Activated CD8-positive, alpha-beta T cell treated with anti-CD3 and anti-CD28 coated beads for 36 hours (primary cell): ENCODE results near the gene CST9L. TPM values are rescaled to one million over a fixed set of nuclear protein-coding genes. Genes with fewer than 3 reads are reported as not detected.

ENCODE experiments used
- ATAC-seq: fragments of 200-7000 bp; cut with Tn5 transposase; one replicate; pipeline ENCODE4 v1.10.0; 2021; ENCODE audit warnings: mild to moderate bottlenecking, moderate library complexity
- CTCF ChIA-PET: fragments of 350-600 bp; sonication (Branson Sonifier 250); formaldehyde crosslinking; loops from one replicate; lab custom pipeline; 2021; ENCODE audit warnings: antibody characterized with exemption; lab: Charles Lee
- POLR2A ChIA-PET: fragments of 350-600 bp; sonication (Branson Sonifier 250); formaldehyde crosslinking; loops from one replicate; lab custom pipeline; 2021; ENCODE audit warnings: antibody characterized with exemption; lab: Charles Lee
- DNase-seq: peaks from one replicate; pipeline ENCODE4 v3.0.0-alpha.2; 2020
- H3K27ac Mint-ChIP-seq: one replicate; pipeline ENCODE4 v1.8.0; 2021; ENCODE audit warnings: mild to moderate bottlenecking, mixed read lengths
- H3K27me3 Mint-ChIP-seq: one replicate; pipeline ENCODE4 v1.8.0; 2021; ENCODE audit warnings: mixed read lengths
- H3K36me3 Mint-ChIP-seq: one replicate; pipeline ENCODE4 v1.8.0; 2021; ENCODE audit warnings: low read depth, mixed read lengths
- H3K4me1 Mint-ChIP-seq: one replicate; pipeline ENCODE4 v1.8.0; 2021; ENCODE audit warnings: low read depth, mixed read lengths
- H3K4me3 Mint-ChIP-seq: one replicate; pipeline ENCODE4 v1.8.0; 2021; ENCODE audit warnings: mild to moderate bottlenecking, moderate library complexity, mixed read lengths
- H3K9me3 Mint-ChIP-seq: one replicate; pipeline ENCODE4 v1.8.0; 2021; ENCODE audit warnings: mixed read lengths
- intact Hi-C: fragments of 100-400 bp; cut with micrococcal nuclease; formaldehyde crosslinking; loops from one replicate; pipeline ENCODE4 v1.10.0; 2022
- total RNA-seq, 2 experiments: library from RNA; stranded (reverse); gene quantifications; one replicate each; pipeline ENCODE4 v1.2.3, GENCODE V29; 2021
- TF ChIP-seq, protein P1 (sequence below): fragments of 200-600 bp; IDR thresholded peaks from one replicate; pipeline ENCODE4 v1.8.0; 2022; ENCODE audit warnings: antibody characterized with exemption, mild to moderate bottlenecking

The CST9L gene
- total RNA-seq, 2 experiments from 2014 or later = not detected

DNA sequence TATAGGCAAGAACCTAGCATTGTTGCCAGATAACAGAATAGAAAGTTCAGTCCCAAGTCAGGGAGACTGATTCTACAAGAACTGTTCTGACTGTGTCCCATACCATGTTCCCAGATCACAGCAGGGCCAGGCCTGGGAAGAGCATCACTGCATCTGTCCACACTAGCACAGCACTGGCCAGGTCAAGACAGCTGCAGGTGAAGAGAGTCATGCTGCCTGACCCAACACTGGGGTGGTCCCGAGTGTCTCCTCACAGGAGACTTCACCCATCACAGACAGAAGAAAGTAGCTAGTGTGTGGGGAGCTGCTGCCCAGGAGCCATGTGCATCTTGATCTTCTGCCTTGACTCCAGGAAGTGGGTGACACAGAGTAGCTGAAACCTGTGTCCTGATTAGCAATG is 1.3 kb upstream of the CST9L start:
- H3K9me3 Mint-ChIP-seq = no peaks in the 10 kb centered on the region
- no peak for ATAC-seq
- no peak for DNase-seq
- no peaks in the 10 kb centered on the region for H3K36me3 Mint-ChIP-seq
- H3K27me3 Mint-ChIP-seq = peaks cover 1% of the 10 kb centered on the region
- no peak overlapping the region for H3K4me3 Mint-ChIP-seq
- POLR2A ChIA-PET = no interaction called here
- H3K27ac Mint-ChIP-seq = no peak overlapping the region
- intact Hi-C loops = no loop called here
- CTCF ChIA-PET = no interaction called here
- TF ChIP-seq, protein P1, sequence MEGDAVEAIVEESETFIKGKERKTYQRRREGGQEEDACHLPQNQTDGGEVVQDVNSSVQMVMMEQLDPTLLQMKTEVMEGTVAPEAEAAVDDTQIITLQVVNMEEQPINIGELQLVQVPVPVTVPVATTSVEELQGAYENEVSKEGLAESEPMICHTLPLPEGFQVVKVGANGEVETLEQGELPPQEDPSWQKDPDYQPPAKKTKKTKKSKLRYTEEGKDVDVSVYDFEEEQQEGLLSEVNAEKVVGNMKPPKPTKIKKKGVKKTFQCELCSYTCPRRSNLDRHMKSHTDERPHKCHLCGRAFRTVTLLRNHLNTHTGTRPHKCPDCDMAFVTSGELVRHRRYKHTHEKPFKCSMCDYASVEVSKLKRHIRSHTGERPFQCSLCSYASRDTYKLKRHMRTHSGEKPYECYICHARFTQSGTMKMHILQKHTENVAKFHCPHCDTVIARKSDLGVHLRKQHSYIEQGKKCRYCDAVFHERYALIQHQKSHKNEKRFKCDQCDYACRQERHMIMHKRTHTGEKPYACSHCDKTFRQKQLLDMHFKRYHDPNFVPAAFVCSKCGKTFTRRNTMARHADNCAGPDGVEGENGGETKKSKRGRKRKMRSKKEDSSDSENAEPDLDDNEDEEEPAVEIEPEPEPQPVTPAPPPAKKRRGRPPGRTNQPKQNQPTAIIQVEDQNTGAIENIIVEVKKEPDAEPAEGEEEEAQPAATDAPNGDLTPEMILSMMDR = no peak
- no peaks in the 10 kb centered on the region for H3K4me1 Mint-ChIP-seq

DNA sequence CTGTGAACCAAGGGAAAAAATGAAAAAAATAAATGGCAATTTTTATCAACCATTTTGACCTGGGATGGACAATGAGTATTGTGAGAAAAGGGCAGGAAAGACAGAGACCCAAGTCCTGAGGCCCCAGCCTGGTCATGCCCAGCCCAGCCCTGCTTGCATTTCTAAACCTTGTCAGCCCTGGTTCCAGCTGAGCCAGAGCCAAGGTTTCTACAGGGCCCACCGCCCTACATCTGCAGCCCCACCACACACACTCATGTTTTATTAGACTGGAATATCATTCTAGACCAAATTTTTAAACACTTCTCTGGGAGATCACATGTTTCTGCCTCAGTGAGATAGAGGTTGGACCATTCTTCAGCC is 667 bp upstream of the CST9L start:
- Mint-ChIP-seq H3K27me3 (peaks cover 1% of the 10 kb centered on the region), H3K4me3 (no peak overlapping the region), H3K36me3 (no peaks in the 10 kb centered on the region), H3K9me3 (no peaks in the 10 kb centered on the region), H3K27ac (no peak overlapping the region), H3K4me1 (no peaks in the 10 kb centered on the region)
- POLR2A ChIA-PET = no interaction called here
- TF ChIP-seq, protein P1 = no peak
- intact Hi-C loops = no loop called here
- CTCF ChIA-PET = no interaction called here
- DNase-seq (no peak), ATAC-seq (no peak)

DNA sequence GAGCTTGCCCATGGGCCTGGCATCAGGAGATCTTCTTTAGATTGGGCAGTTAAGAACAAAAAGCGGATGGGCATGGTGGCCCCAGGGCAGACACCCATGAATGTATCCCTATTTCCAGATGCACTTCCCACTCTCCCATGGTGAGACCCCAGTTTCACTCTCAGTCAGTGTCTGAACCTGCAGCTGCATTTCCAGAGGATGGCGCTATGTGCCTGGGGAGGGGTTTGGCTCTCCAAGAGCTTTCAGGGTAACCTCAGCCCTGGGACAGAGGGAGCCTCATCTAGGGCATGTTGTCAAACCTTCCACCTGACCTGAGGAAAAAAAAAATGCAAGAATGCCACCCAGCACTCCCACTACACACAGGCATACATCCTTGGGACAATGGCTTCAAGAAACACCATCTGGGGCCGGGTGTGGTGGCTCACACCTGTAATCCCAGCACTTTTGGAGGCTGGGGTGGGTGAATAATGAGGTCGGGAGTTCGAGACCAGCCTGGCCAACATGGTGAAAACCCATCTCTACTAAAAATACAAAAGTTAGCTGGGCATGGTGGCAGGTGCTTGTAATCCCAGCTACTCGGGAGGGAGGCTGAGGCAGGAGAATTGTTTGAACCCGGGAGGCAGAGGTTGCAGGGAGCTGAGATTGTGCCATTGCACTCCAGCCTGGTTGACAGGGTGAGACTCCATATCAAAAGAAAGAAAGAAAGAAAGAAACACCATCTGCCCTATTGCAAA is 1.9 kb downstream of the CST9L start:
- Mint-ChIP-seq H3K36me3 (no peaks in the 10 kb centered on the region), H3K27me3 (peaks cover 4% of the 10 kb centered on the region), H3K4me3 (no peak overlapping the region), H3K9me3 (peaks cover 3% of the 10 kb centered on the region), H3K4me1 (no peaks in the 10 kb centered on the region), H3K27ac (no peak overlapping the region)
- DNase-seq (no peak), ATAC-seq (no peak)
- intact Hi-C loops = no loop called here
- POLR2A ChIA-PET = no interaction called here
- CTCF ChIA-PET = interaction anchor here (1.0 kb wide), 1 partner anchor 40 kb away, joined by 3 read pairs; no protein-coding TSS in a partner anchor
- TF ChIP-seq, protein P1 = no peak

DNA sequence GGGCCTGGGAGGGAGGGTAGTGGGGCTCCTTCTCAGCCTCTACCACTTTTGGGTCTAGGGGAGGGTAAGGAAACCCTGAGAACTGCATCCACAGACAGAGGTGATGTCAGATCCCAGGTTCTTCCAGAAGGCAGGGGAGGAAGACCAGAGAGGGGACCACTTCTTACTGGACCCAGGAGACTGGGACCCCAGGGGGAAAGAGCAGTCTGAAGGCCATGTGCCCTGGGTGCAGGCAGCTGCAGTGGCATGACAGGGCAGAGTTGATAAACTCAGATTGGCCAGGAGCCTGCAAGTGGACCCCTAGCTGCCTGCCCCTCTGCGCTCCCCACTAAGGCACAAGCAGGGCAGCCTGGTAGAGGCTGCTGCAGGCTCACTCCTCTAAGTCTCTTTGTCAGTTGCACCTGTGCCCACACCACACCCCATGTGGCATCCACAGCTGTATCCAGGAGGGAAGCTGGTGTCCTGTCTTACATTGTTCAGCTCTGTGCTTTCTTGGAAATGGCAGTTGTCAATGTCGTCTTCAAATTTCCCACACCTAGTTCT is 2.7 kb downstream of the CST9L start:
- Mint-ChIP-seq H3K4me1 (no peaks in the 10 kb centered on the region), H3K36me3 (no peaks in the 10 kb centered on the region), H3K27ac (no peak overlapping the region), H3K4me3 (no peak overlapping the region), H3K27me3 (peaks cover 4% of the 10 kb centered on the region), H3K9me3 (peaks cover 3% of the 10 kb centered on the region)
- TF ChIP-seq, protein P1 = no peak
- DNase-seq (no peak), ATAC-seq (no peak)
- intact Hi-C loops = no loop called here
- ChIA-PET POLR2A (no interaction called here), CTCF (interaction anchor here (1.0 kb wide), 1 partner anchor 124 kb away, joined by 4 read pairs; no protein-coding TSS in a partner anchor)

DNA sequence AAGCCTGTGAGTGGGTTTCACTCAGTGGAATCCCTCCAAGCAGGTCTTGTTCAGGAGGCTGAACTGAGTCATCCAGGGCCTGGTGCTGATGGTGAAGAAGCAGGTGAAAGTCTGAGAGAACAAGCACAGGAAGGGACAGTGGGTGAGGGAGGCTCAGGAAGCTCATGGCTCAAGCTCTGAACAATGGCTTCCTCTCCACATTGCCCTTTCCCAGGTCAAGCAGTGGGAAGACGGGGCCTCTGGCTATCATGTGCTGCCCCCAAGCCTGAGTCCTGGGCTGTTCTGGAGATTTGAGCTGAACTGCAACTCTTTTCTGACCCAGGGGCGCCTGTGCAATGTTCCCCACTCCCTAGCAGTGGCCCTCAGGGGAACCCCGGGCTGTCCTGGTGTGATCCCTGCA is 3.4 kb downstream of the CST9L start:
- no peak overlapping the region for H3K4me3 Mint-ChIP-seq

More for the DNA sequence above, 3.4 kb downstream of the CST9L start:
- ChIA-PET POLR2A (no interaction called here), CTCF (interaction anchor here (1.0 kb wide), 1 partner anchor 123 kb away, joined by 4 read pairs; no protein-coding TSS in a partner anchor)
- Mint-ChIP-seq H3K27me3 (peaks cover 4% of the 10 kb centered on the region), H3K4me1 (no peaks in the 10 kb centered on the region), H3K27ac (no peak overlapping the region), H3K36me3 (no peaks in the 10 kb centered on the region), H3K9me3 (peaks cover 6% of the 10 kb centered on the region)
- DNase-seq (no peak), ATAC-seq (no peak)
- intact Hi-C loops = no loop called here
- TF ChIP-seq, protein P1 = no peak
